ENCODE results near the gene RNF138. TPM values are rescaled to one million over a fixed set of nuclear protein-coding genes. Genes with fewer than 3 reads are reported as not detected.

Gene RNF138
- total and polyA plus RNA-seq, 2 of the 13 experiments (the other 11 are each of a cell fraction or from before 2014, with no cell fraction given) = 14.6 to 33.6 TPM

DNA sequence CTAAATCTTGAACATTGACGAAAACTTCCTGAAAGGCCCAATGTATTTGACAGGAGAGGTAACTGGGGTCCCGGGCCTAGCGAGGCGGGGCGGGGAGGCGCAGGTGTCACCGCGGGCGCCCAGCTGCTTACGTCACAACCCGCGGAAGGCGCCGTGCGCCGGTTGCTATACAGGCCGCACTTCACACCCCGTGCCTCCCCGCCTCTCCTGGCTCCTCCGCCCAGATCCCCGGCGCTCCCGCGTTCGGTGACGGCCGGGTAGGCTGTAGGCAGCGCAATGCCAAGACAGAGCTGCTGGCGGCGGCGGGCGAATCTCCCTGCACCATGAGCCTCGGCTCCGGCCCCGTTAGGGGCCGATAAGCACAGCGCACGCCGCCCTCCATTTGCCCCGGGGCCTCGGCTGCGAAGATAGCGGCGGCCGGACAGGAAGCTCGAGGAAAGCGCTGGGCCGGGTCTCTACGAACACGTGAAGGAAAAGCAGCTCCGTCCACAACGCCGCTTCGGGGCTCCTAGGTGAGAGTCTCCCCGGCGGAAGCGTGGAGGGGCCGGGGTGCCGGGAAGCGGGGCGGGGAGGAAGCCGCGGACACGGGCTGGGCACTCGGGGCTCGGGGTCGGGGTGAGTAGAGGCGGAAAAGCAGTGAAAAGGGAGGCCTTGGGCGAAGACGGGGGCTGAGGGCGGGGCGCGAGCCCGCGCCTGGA is at the start of gene RNF138 (continued):
- TF ChIP-seq IKZF1 (IDR thresholded peaks at IDR 0.05) (no peak), NR3C1 (CRISPR knock-in tag; IDR thresholded peaks at IDR 0.05) (no peak), PAF1 (CRISPR knock-in tag; IDR thresholded peaks at IDR 0.05) (no peak), ATM (IDR thresholded peaks at IDR 0.05; ENCODE audit: borderline replicate concordance) (no peak), ZBTB42 (CRISPR knock-in tag; IDR thresholded peaks at IDR 0.05) (peak; percentile 48; the same call in 1 of the 2 replicates), SNRNP70 (IDR thresholded peaks at IDR 0.05; ENCODE audit: low read depth, low read length) (no peak), HOXA7 (CRISPR knock-in tag; IDR thresholded peaks at IDR 0.05) (0 out of 2 replicates have a peak, but pooled peaks have one; percentile 27), KLF13 (CRISPR knock-in tag; IDR thresholded peaks at IDR 0.05) (peak; percentile 70; the same call in 1 of the 2 replicates), DR1 (CRISPR knock-in tag; IDR thresholded peaks at IDR 0.05) (no peak; the same call in 1 of the 2 replicates), ZNF557 (CRISPR knock-in tag; IDR thresholded peaks at IDR 0.05) (no peak), SRY (CRISPR knock-in tag; IDR thresholded peaks at IDR 0.05) (peak; percentile 89), POLR2AphosphoS5 (IDR thresholded peaks at IDR 0.05; ENCODE audit: low read depth, low read length) (peak; percentile 54), SSRP1 (CRISPR knock-in tag; IDR thresholded peaks at IDR 0.05) (no peak), ZSCAN31 (CRISPR knock-in tag; IDR thresholded peaks at IDR 0.05; ENCODE audit: low read depth) (0 out of 2 replicates have a peak, but pooled peaks have one; percentile 15), ZNF34 (CRISPR knock-in tag; IDR thresholded peaks at IDR 0.05; ENCODE audit: borderline replicate concordance) (no peak), CBX2 (IDR thresholded peaks at IDR 0.05; ENCODE audit: low read depth, low read length) (no peak), CBX2 (CRISPR knock-in tag; IDR thresholded peaks at IDR 0.05; ENCODE audit: low read depth) (no peak), HOXA3 (CRISPR knock-in tag; IDR thresholded peaks at IDR 0.05) (peak; percentile 91), ZNF788 (CRISPR knock-in tag; IDR thresholded peaks at IDR 0.05; ENCODE audit: borderline replicate concordance) (no peak), ZNF652 (CRISPR knock-in tag; IDR thresholded peaks at IDR 0.05; ENCODE audit: borderline replicate concordance, low read depth) (no peak), HNRNPL (IDR thresholded peaks at IDR 0.05; ENCODE audit: low read depth, low read length) (0 out of 2 replicates have a peak, but pooled peaks have one; percentile 32)
- TF ChIP-seq, protein P1, sequence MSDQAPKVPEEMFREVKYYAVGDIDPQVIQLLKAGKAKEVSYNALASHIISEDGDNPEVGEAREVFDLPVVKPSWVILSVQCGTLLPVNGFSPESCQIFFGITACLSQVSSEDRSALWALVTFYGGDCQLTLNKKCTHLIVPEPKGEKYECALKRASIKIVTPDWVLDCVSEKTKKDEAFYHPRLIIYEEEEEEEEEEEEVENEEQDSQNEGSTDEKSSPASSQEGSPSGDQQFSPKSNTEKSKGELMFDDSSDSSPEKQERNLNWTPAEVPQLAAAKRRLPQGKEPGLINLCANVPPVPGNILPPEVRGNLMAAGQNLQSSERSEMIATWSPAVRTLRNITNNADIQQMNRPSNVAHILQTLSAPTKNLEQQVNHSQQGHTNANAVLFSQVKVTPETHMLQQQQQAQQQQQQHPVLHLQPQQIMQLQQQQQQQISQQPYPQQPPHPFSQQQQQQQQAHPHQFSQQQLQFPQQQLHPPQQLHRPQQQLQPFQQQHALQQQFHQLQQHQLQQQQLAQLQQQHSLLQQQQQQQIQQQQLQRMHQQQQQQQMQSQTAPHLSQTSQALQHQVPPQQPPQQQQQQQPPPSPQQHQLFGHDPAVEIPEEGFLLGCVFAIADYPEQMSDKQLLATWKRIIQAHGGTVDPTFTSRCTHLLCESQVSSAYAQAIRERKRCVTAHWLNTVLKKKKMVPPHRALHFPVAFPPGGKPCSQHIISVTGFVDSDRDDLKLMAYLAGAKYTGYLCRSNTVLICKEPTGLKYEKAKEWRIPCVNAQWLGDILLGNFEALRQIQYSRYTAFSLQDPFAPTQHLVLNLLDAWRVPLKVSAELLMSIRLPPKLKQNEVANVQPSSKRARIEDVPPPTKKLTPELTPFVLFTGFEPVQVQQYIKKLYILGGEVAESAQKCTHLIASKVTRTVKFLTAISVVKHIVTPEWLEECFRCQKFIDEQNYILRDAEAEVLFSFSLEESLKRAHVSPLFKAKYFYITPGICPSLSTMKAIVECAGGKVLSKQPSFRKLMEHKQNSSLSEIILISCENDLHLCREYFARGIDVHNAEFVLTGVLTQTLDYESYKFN (CRISPR knock-in tag; conservative IDR thresholded peaks at IDR 0.05) = peak; percentile 20
- TF ChIP-seq, protein P2, sequence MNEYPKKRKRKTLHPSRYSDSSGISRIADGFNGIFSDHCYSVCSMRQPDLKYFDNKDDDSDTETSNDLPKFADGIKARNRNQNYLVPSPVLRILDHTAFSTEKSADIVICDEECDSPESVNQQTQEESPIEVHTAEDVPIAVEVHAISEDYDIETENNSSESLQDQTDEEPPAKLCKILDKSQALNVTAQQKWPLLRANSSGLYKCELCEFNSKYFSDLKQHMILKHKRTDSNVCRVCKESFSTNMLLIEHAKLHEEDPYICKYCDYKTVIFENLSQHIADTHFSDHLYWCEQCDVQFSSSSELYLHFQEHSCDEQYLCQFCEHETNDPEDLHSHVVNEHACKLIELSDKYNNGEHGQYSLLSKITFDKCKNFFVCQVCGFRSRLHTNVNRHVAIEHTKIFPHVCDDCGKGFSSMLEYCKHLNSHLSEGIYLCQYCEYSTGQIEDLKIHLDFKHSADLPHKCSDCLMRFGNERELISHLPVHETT (CRISPR knock-in tag; conservative IDR thresholded peaks at IDR 0.05) = peak; percentile 86
- TF ChIP-seq, protein P3, sequence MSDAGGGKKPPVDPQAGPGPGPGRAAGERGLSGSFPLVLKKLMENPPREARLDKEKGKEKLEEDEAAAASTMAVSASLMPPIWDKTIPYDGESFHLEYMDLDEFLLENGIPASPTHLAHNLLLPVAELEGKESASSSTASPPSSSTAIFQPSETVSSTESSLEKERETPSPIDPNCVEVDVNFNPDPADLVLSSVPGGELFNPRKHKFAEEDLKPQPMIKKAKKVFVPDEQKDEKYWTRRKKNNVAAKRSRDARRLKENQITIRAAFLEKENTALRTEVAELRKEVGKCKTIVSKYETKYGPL (CRISPR knock-in tag; IDR thresholded peaks at IDR 0.05) = no peak
- TF ChIP-seq, protein P4, sequence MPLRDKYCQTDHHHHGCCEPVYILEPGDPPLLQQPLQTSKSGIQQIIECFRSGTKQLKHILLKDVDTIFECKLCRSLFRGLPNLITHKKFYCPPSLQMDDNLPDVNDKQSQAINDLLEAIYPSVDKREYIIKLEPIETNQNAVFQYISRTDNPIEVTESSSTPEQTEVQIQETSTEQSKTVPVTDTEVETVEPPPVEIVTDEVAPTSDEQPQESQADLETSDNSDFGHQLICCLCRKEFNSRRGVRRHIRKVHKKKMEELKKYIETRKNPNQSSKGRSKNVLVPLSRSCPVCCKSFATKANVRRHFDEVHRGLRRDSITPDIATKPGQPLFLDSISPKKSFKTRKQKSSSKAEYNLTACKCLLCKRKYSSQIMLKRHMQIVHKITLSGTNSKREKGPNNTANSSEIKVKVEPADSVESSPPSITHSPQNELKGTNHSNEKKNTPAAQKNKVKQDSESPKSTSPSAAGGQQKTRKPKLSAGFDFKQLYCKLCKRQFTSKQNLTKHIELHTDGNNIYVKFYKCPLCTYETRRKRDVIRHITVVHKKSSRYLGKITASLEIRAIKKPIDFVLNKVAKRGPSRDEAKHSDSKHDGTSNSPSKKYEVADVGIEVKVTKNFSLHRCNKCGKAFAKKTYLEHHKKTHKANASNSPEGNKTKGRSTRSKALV (CRISPR knock-in tag; IDR thresholded peaks at IDR 0.05) = peak; percentile 53
